ENCODE results near the gene AQP12A. TPM values are rescaled to one million over a fixed set of nuclear protein-coding genes. Genes with fewer than 3 reads are reported as not detected.

The AQP12A gene
- total and polyA plus RNA-seq, 2 donors (not counting 1 experiment from before 2014, with no cell fraction given) = not detected

- no peak for ATAC-seq (ENCODE audit: low read depth)
- CTCF ChIA-PET = no interaction called here
- no peak overlapping the region for H3K27ac Mint-ChIP-seq
Observed at GRCh38 chr2:240717181-240717641, 25.5 kb downstream of the AQP12A start.

More at GRCh38 chr2:240717181-240717641, 25.5 kb downstream of the AQP12A start:
- Histone ChIP-seq H3K9me3 (ENCODE audit: control extremely low read depth in 1 of 3, control insufficient read depth in 2 of 3, insufficient read depth in 1 of 3, low read length in 2 of 3) (peaks cover 0 to 4% (median 0%) of the 10 kb centered on the region in 3 donors), H4K20me1 (ENCODE audit: control insufficient read depth, insufficient read depth, low read length, poor library complexity, severe bottlenecking) (no peaks in the 10 kb centered on the region), H3K27me3 (replicated peaks in 1 of 4; ENCODE audit: control extremely low read depth in 1 of 4, control insufficient read depth in 3 of 4, insufficient read depth in 4 of 4, low read length in 3 of 4) (no peaks in the 10 kb centered on the region), H3K4me2 (replicated peaks; ENCODE audit: low read depth, low read length, poor library complexity, severe bottlenecking) (no peak overlapping the region), H3K36me3 (replicated peaks in 1 of 2; ENCODE audit: control extremely low read depth in 1 of 2, control insufficient read depth in 1 of 2, extremely low read depth in 1 of 2, insufficient read depth in 2 of 2, low read length in 1 of 2) (no peaks in the 10 kb centered on the region), H3K27ac (ENCODE audit: low read length in 2 of 2) (no peak overlapping the region), H3K4me3 (ENCODE audit: control extremely low read depth in 1 of 5, extremely low read depth in 1 of 5, insufficient read depth in 1 of 5, low read depth in 2 of 5, low read length in 4 of 5) (no peak overlapping the region), H3K4me1 (ENCODE audit: control insufficient read depth in 2 of 2, insufficient read depth in 2 of 2, low read length in 2 of 2) (no peaks in the 10 kb centered on the region), H3K9ac (ENCODE audit: low read length) (no peak overlapping the region), H2AFZ (ENCODE audit: insufficient read depth, low read depth, low read length, poor library complexity, severe bottlenecking) (no peak overlapping the region), H3K79me2 (ENCODE audit: control insufficient read depth, insufficient read depth, low read length) (no peaks in the 10 kb centered on the region)
- no peak overlapping the region for H3K4me3 Mint-ChIP-seq
- no peak for DNase-seq
- H3K4me1 Mint-ChIP-seq = no peaks in the 10 kb centered on the region
- intact Hi-C loops (cut with micrococcal nuclease) = no loop called here
- H3K9me3 Mint-ChIP-seq (ENCODE audit: insufficient read depth) = no peaks in the 10 kb centered on the region
- WGBS (ENCODE audit: insufficient coverage) = 80% methylated on average over 13 of the region's 18 CpGs
- H3K27me3 Mint-ChIP-seq = no peaks in the 10 kb centered on the region
- TF ChIP-seq EZH2 (IDR thresholded peaks at IDR 0.05; ENCODE audit: borderline replicate concordance, insufficient read depth, low read depth, low read length, poor library complexity, severe bottlenecking) (no peak), CTCF (IDR thresholded peaks at IDR 0.05) (no peak)
- POLR2A ChIA-PET = no interaction called here
